Measurements from ENCODE around the gene PPEF2.

Gene PPEF2

DNA sequence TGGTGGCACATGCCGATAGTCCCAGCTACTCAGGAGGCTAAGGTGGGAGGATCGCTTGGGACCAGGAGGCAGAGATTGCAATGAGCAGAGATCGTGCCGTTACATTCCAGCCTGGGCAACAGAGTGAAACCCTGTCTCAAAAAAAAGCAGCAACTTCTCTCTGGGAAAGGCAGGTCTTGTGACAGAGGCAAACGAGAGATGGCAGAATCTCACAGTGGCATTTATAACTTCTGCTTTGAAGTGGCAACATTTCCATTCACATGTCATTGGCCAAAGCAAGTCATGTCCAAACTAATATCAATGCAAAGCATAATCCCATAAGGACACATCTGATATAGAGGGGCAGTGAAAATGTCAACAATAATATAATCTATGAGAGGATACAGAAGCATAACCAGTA is 79.8 kb downstream of the PPEF2 start:
- DNase-seq = no peak

DNA sequence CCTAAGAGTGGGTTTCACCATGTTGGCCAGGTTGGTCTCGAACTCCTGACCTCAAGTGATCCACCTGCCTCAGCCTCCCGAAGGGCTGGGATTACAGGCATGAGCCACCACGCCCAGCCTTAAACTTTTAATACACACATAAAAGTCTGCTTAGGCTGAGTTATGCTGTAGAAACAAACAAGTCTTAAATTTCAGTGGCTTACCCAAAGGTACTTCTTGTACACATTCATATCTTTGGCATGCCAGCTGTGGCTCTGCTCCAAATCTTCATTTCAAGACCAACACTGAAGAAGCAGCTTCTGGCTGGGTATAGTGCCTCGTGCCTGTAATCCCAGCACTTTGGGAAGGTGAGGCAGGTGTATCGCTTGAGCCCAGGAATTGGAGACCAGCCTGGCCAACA is 80.3 kb downstream of the PPEF2 start:
- DNase-seq = no peak

DNA sequence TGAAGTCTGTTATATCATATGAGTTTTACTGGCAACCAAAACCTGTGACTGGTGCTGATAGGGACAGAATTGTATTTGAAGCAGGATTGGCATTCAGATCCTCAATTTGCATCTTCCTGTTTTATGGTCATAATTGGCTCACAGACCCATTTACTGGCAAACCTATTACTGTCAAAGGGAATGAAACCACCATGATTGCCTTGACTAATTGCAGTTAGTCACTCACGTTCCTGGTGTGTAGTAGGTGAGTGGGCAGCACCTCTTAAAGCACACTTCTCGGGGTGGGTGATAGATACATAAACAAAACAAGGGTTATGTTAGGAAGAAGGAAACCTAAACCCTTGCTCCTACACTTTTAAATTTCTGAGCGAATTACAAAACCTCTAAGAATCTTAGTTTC is 81.0 kb downstream of the PPEF2 start:
- DNase-seq = no peak

DNA sequence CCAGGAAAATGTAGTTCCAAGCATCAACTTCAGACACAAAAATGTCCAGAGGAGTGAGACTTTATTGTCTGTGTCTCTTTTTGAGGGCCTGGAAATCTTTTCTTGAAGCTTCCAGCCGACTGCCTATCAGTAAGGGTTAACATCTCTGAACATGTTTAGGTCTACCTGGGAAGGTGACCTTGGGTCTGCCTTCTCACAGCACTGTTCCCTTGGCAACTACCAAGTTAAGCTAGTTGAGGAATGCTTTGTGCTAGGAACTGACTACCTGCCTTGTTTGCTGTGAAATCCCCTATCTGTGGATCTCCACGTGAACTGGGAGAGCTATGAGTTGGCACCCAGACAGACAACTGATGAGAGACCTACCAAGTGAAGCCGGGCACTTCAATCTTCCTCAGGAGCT is 81.6 kb downstream of the PPEF2 start:
- DNase-seq = no peak

DNA sequence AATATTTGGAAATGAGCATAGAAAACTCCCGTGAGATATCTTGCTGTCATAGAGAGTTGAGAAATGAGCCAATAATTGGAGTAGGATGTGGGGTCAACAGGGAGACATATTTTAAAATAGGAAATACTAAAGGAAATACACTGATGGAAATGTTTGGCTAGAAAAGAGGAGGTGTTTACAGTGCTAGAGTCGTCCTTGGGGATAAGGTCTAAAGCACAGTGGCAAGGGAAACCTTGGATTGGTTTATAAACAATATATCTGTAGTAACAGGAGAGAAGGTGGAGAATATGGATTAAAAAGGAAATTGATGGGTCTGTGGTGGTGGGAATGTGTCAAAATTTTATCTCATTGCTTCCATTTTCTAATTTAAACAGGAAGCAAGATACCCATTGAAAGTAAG is 82.1 kb downstream of the PPEF2 start:
- DNase-seq = no peak

DNA sequence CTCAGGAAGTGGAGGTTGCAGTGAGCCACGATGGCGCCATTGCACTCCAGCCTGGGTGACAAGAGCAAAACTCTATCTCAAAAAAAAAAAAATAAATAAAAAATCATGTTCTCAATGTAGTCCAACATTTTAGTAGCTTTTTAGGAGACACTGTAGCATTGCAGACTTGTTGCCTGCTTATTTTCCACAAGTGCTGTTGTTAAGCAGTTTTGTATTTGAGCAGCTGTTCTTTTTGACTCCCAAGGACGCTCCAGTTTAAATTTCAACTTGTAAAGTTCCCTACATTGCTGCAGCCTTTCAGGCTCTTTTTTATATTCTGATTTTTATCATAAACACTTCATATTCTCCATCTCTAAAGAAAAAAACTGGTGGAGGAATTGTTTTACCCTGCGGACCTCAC is 83.1 kb downstream of the PPEF2 start:
- no peak for DNase-seq

DNA sequence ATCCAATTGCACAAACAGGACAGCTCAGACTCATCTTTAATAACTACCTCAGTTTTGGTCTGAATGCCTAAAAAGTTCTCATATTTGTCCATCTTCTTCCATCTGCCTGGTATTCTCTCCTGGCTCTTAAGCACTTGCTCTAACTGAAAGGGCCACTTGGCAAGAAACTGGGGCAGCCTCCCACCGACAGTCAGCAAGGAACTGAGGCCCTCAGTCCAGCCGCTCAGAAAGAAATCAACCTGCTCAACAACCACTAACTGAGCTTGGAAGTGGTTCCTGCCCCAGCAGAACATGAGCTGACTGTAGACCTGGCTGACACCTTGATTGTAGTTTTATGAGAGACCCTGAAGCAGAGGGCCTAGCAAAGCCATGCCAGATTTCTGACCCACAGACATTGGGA is 84.4 kb downstream of the PPEF2 start:
- DNase-seq = no peak
